Liver (tissue), 9 donors: ENCODE results near the gene SBF2. TPM values are rescaled to one million over a fixed set of nuclear protein-coding genes. Genes with fewer than 3 reads are reported as not detected.

Experiments used
- DNase-seq: peaks from one replicate; pipeline ENCODE4 v3.0.0-alpha.2; 2017; ENCODE audit warnings: low spot score
- H3K27ac ChIP-seq, 2 donors: one replicate each; pipeline ENCODE4 v1.7.0; 2013; ENCODE audit warnings: inconsistent platforms in 2 of 2, low read length in 2 of 2, control low read depth in 1 of 2, low read depth in 1 of 2, mild to moderate bottlenecking in 1 of 2
- H3K27me3 ChIP-seq, 4 donors: one replicate each; pipeline versions ENCODE4 v1.6.1 to v1.7.0; 2013; ENCODE audit warnings: low read length in 3 of 4, inconsistent platforms in 1 of 4, mild to moderate bottlenecking in 1 of 4, moderate library complexity in 1 of 4; ENCODE audit not compliant: control insufficient read depth in 4 of 4, insufficient read depth in 4 of 4
- H3K36me3 ChIP-seq, 4 donors: one replicate each; pipeline versions ENCODE4 v1.6.1 to v1.7.0; 2013; ENCODE audit warnings: low read length in 3 of 4, mild to moderate bottlenecking in 3 of 4, low read depth in 1 of 4, moderate library complexity in 1 of 4; ENCODE audit not compliant: control insufficient read depth in 4 of 4, insufficient read depth in 3 of 4
- H3K4me1 ChIP-seq, 4 donors: one replicate each; pipeline versions ENCODE4 v1.6.1 to v1.7.0; 2013; ENCODE audit warnings: low read length in 3 of 4, mild to moderate bottlenecking in 3 of 4, moderate library complexity in 1 of 4; ENCODE audit not compliant: control insufficient read depth in 4 of 4, insufficient read depth in 4 of 4
- H3K4me3 ChIP-seq, 3 donors: one replicate each; pipeline versions ENCODE4 v1.6.1 to v1.7.0; 2013; ENCODE audit warnings: low read length in 3 of 3, control low read depth in 1 of 3, low read depth in 1 of 3, mild to moderate bottlenecking in 1 of 3
- H3K9ac ChIP-seq, 2 donors: one replicate each; pipeline ENCODE4 v1.7.0; 2013; ENCODE audit warnings: low read length in 2 of 2, mild to moderate bottlenecking in 2 of 2, moderate library complexity in 2 of 2, control low read depth in 1 of 2, low read depth in 1 of 2
- H3K9me3 ChIP-seq, 4 donors: one replicate each; pipeline versions ENCODE4 v1.6.1 to v1.7.0; 2013; ENCODE audit warnings: low read length in 3 of 4; ENCODE audit not compliant: control insufficient read depth in 4 of 4
- EGR1 ChIP-seq, 2 donors: IDR thresholded peaks; 2 replicates each; pipeline ENCODE4 v1.6.1; 2016 to 2018; ENCODE audit warnings: antibody characterized with exemption in 2 of 2, low read depth in 2 of 2
- FOXA2 ChIP-seq: IDR thresholded peaks from 2 replicates; pipeline ENCODE4 v1.6.1; 2016; ENCODE audit warnings: antibody characterized with exemption
- HNF4G ChIP-seq: IDR thresholded peaks from 2 replicates; pipeline ENCODE4 v1.6.1; 2016; ENCODE audit warnings: antibody characterized with exemption
- JUND ChIP-seq, 2 donors: IDR thresholded peaks; 2 replicates each; pipeline ENCODE4 v1.6.1; 2016; ENCODE audit warnings: antibody characterized with exemption in 2 of 2
- RAD21 ChIP-seq, 2 donors: IDR thresholded peaks; 2 replicates each; pipeline ENCODE4 v1.6.1; 2016; ENCODE audit warnings: antibody characterized with exemption in 2 of 2, mild to moderate bottlenecking in 2 of 2
- REST ChIP-seq: IDR thresholded peaks from 2 replicates; pipeline ENCODE4 v1.6.1; 2016; ENCODE audit warnings: antibody characterized with exemption, mild to moderate bottlenecking
- RXRA ChIP-seq, 2 donors: IDR thresholded peaks; 2 replicates each; pipeline ENCODE4 v1.6.1; 2017 to 2018; ENCODE audit warnings: antibody characterized with exemption in 2 of 2, mild to moderate bottlenecking in 1 of 2
- TAF1 ChIP-seq: conservative IDR thresholded peaks from 2 replicates; pipeline ENCODE4 v1.6.1; 2016; ENCODE audit warnings: antibody characterized with exemption, mild to moderate bottlenecking
- ZBTB33 ChIP-seq: IDR thresholded peaks from 2 replicates; pipeline ENCODE4 v1.6.1; 2016; ENCODE audit warnings: antibody characterized with exemption
- WGBS: extraction: QIAGEN DNeasy Blood & Tissue Kit; methylation state at CpG from one replicate; pipeline ENCODE4 v1.1.7; 2013; 5-methylcytosine and 5-hydroxymethylcytosine counted together
- polyA plus RNA-seq, 2 donors: library from polyadenylated mRNA; stranded (reverse) in 1 of 2; unstranded in 1 of 2; fragments of 200-250 nt in 1 of 2; fragments of >200 nt in 1 of 2; fragmentation: Nextera tagmentation in 1 of 2; extraction: Ambion mirVana in 1 of 2; gene quantifications; one replicate each; pipeline versions ENCODE4 v1.2.1 to v1.2.3, GENCODE V29; 2013 to 2015
- total RNA-seq, 2 donors: library from RNA; depleted of rRNA; stranded (reverse); fragments of >200 nt; gene quantifications; one replicate each; pipeline ENCODE4 v1.2.3, GENCODE V29; 2014
- TF ChIP-seq, protein P1 (sequence below): fragments of 150-350 bp; IDR thresholded peaks from 2 replicates; pipeline ENCODE4 v1.5.1; 2017; ENCODE audit warnings: improper control_type of control experiment, low read depth, low read length; ENCODE audit not compliant: missing input control
- donor health status: healthy.
- donor health status: healthy.
- donor health status: healthy.
- donor health status: healthy.
- donor health status: healthy.

Gene SBF2
- total and polyA plus RNA-seq, 4 donors = 7.5 to 31.3 (median 14.7) TPM

DNA sequence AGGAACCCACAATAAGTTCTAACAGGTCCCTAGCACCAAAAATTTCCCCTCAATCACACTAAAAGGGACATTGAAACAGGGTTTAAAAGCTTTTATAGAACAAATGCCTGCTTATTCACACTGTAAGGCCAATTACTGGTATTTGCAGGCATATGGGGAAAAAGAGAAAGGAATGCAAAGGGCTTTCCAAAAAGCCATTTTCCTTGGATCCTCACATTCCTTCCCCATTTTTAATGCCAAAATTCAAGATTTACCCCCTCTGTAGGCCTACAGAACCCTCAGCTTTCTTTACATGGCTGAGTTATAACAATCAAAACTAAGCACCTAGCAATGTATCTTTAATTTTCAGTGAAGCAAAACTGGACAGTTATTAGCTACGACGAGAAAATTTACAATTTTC, 102.0 kb downstream of the SBF2 start:
- Histone ChIP-seq H3K9me3 (no peaks in the 10 kb centered on the region), H3K4me3 (no peak overlapping the region), H3K36me3 (peaks cover 0 to 3% (median 0%) of the 10 kb centered on the region in 4 donors), H3K4me1 (no peaks in the 10 kb centered on the region), H3K27ac (no peak overlapping the region), H3K27me3 (no peaks in the 10 kb centered on the region), H3K9ac (no peak overlapping the region)
- WGBS = 97% methylated on average over 2 of the region's 2 CpGs
- DNase-seq = no peak
- no peak for TF ChIP-seq RXRA (IDR thresholded peaks at IDR 0.05)
- TF ChIP-seq RAD21 (IDR thresholded peaks at IDR 0.05) = no peak
- no peak for TF ChIP-seq REST
- TF ChIP-seq JUND (IDR thresholded peaks at IDR 0.05) = no peak
- TF ChIP-seq, protein P1, sequence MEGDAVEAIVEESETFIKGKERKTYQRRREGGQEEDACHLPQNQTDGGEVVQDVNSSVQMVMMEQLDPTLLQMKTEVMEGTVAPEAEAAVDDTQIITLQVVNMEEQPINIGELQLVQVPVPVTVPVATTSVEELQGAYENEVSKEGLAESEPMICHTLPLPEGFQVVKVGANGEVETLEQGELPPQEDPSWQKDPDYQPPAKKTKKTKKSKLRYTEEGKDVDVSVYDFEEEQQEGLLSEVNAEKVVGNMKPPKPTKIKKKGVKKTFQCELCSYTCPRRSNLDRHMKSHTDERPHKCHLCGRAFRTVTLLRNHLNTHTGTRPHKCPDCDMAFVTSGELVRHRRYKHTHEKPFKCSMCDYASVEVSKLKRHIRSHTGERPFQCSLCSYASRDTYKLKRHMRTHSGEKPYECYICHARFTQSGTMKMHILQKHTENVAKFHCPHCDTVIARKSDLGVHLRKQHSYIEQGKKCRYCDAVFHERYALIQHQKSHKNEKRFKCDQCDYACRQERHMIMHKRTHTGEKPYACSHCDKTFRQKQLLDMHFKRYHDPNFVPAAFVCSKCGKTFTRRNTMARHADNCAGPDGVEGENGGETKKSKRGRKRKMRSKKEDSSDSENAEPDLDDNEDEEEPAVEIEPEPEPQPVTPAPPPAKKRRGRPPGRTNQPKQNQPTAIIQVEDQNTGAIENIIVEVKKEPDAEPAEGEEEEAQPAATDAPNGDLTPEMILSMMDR = no peak
- no peak for TF ChIP-seq FOXA2
- TF ChIP-seq ZBTB33 = no peak
- no peak for TF ChIP-seq HNF4G
- no peak for TF ChIP-seq EGR1 (IDR thresholded peaks at IDR 0.05; ENCODE audit: low read depth in 2 of 2)
- TF ChIP-seq TAF1 = no peak

- Histone ChIP-seq H3K9me3 (no peaks in the 10 kb centered on the region), H3K27me3 (no peaks in the 10 kb centered on the region), H3K36me3 (no peaks in the 10 kb centered on the region), H3K4me1 (no peaks in the 10 kb centered on the region), H3K27ac (no peak overlapping the region), H3K4me3 (no peak overlapping the region), H3K9ac (no peak overlapping the region)
- TF ChIP-seq HNF4G (no peak), RXRA (IDR thresholded peaks at IDR 0.05) (peak in 1 of 2 donors; percentile 9), RAD21 (IDR thresholded peaks at IDR 0.05) (peak; percentile 67 to 73)
- TF ChIP-seq, protein P1 = peak; percentile 22
- WGBS = 92% methylated on average over 3 of the region's 3 CpGs
- DNase-seq = no peak
Observed at GRCh38 chr11:10181811-10182210, 112.2 kb downstream of the SBF2 start.
